Endothelial cell of umbilical vein (primary cell): ENCODE results near the gene MSRB2. TPM values are rescaled to one million over a fixed set of nuclear protein-coding genes. Genes with fewer than 3 reads are reported as not detected.

Source experiments
- BruUV-seq: library from RNA; stranded (reverse); fragments of 400-500 nt; replicated peaks from 2 replicates; lab custom pipeline; 2021; lab: Mats Ljungman, UMichigan
- CTCF ChIA-PET: fragments of 300-600, 350-600 bp; sonication (Branson Sonifier 250); formaldehyde crosslinking; loops from one replicate; lab custom pipeline; 2021; ENCODE audit warnings: antibody characterized with exemption, inconsistent platforms; lab: Charles Lee
- POLR2A ChIA-PET: fragments of 300-600, 350-600 bp; sonication (Branson Sonifier 250); formaldehyde crosslinking; loops from one replicate; lab custom pipeline; 2021; ENCODE audit warnings: antibody characterized with exemption, inconsistent platforms; lab: Charles Lee
- DNase-seq: peaks from one replicate; pipeline ENCODE4 v3.0.0-alpha.2; 2011; ENCODE audit warnings: low read depth, low spot score
- FAIRE-seq: peaks from 2 replicates; lab custom pipeline; 2011; peaks lifted over from hg19 to GRCh38; lab: Jason Lieb, UNC
- H2AFZ ChIP-seq: 2 replicates; pipeline ENCODE4 v1.6.0; 2012; ENCODE audit warnings: low read depth, low read length, control low read depth, inconsistent platforms
- H3K27ac ChIP-seq: 2 replicates; pipeline ENCODE4 v1.5.1; 2011; ENCODE audit warnings: low read depth, mild to moderate bottlenecking, control low read depth, low read length, moderate library complexity; ENCODE audit not compliant: insufficient read depth
- H3K27me3 ChIP-seq, 2 experiments: 2 replicates each; pipeline versions ENCODE4 v1.6.0 to v1.6.1; 2011; ENCODE audit warnings: low read length in 2 of 2, mixed read lengths in 1 of 2; ENCODE audit not compliant: control insufficient read depth in 2 of 2, insufficient read depth in 2 of 2
- H3K36me3 ChIP-seq, 2 experiments: 2 replicates in 1 of 2; 3 replicates in 1 of 2; pipeline ENCODE4 v1.5.1; 2011; ENCODE audit warnings: low read length in 2 of 2, mild to moderate bottlenecking in 1 of 2, moderate library complexity in 1 of 2; ENCODE audit not compliant: control insufficient read depth in 2 of 2, insufficient read depth in 2 of 2; ENCODE audit errors: extremely low read depth in 1 of 2
- H3K4me1 ChIP-seq: 3 replicates; pipeline ENCODE4 v1.5.1; 2011; ENCODE audit warnings: mild to moderate bottlenecking, low read length; ENCODE audit not compliant: control insufficient read depth, insufficient read depth; ENCODE audit errors: extremely low read depth
- H3K4me2 ChIP-seq: 2 replicates; pipeline ENCODE4 v1.6.1; 2011; ENCODE audit warnings: low read length, control low read depth, mixed read lengths; ENCODE audit not compliant: insufficient read depth
- H3K4me3 ChIP-seq, 3 experiments: fragments of 200-600 bp in 1 of 3; sonication (generic), shearing (Covaris generic) in 1 of 3; replicated peaks in 1 of 3; 2 replicates each; pipeline ENCODE4 v1.5.1; 2011 to 2016; ENCODE audit warnings: control low read depth in 3 of 3, low read length in 3 of 3, mild to moderate bottlenecking in 2 of 3, inconsistent platforms in 1 of 3, low read depth in 1 of 3, moderate library complexity in 1 of 3; ENCODE audit not compliant: insufficient read depth in 1 of 3
- H3K79me2 ChIP-seq: 2 replicates; pipeline ENCODE4 v1.6.0; 2012; ENCODE audit warnings: low read length, inconsistent platforms; ENCODE audit not compliant: control insufficient read depth, insufficient read depth
- H3K9ac ChIP-seq: replicated peaks from 2 replicates; pipeline ENCODE3; 2011; ENCODE audit warnings: low read length, control low read depth; ENCODE audit not compliant: insufficient read depth; ENCODE audit errors: extremely low read depth
- H3K9me1 ChIP-seq: replicated peaks from 3 replicates; pipeline ENCODE4 v1.6.0; 2011; ENCODE audit warnings: mild to moderate bottlenecking, low read length; ENCODE audit not compliant: control insufficient read depth, insufficient read depth; ENCODE audit errors: extremely low read depth
- H3K9me3 ChIP-seq: replicated peaks from 2 replicates; pipeline ENCODE4 v1.5.1; 2012; ENCODE audit warnings: low read length, inconsistent platforms; ENCODE audit not compliant: control insufficient read depth, insufficient read depth
- H4K20me1 ChIP-seq: replicated peaks from 2 replicates; pipeline ENCODE3; 2011; ENCODE audit warnings: mild to moderate bottlenecking, low read length; ENCODE audit not compliant: control insufficient read depth, insufficient read depth; ENCODE audit errors: extremely low read depth
- EZH2 ChIP-seq: IDR thresholded peaks from 2 replicates; pipeline ENCODE4 v1.6.1; 2012; ENCODE audit warnings: borderline replicate concordance, low read depth, mild to moderate bottlenecking, moderate library complexity, low read length, inconsistent platforms; ENCODE audit not compliant: severe bottlenecking
- FOS ChIP-seq: IDR thresholded peaks from 2 replicates; pipeline ENCODE4 v1.6.1; 2011; ENCODE audit warnings: mild to moderate bottlenecking, low read length, moderate library complexity, borderline replicate concordance; ENCODE audit not compliant: insufficient read depth
- POLR2A ChIP-seq: IDR thresholded peaks from 2 replicates; pipeline ENCODE4 v1.6.1; 2012; ENCODE audit warnings: low read depth, mild to moderate bottlenecking, control low read depth, low read length
- POLR2AphosphoS5 ChIP-seq: IDR thresholded peaks from 2 replicates; pipeline ENCODE4 v1.6.1; 2012; ENCODE audit warnings: low read depth, mild to moderate bottlenecking, control low read depth, low read length, moderate library complexity; ENCODE audit not compliant: insufficient read depth
- dilution Hi-C: fragments of 300-500 bp; cut with MboI; formaldehyde crosslinking; loops from one replicate; pipeline ENCODE4 v1.15.0; 2019; ENCODE audit warnings: low sequenced_read_pairs; ENCODE audit not compliant: extremely low pct_ligation_motif_present
- intact Hi-C: fragments of 100-400 bp; cut with micrococcal nuclease; formaldehyde crosslinking; loops from one replicate; pipeline ENCODE4 v1.10.0; 2022
- polyA plus RNA-seq, 4 experiments: library from polyadenylated mRNA; depleted of rRNA in 3 of 4; stranded (reverse) in 3 of 4; unstranded in 1 of 4; fragments of >200 nt; gene quantifications; 2 replicates each; pipeline versions ENCODE4 v1.2.1 to v1.2.3, GENCODE V29; 2011 to 2012; ENCODE audit warnings: missing spikeins in 1 of 4
- total RNA-seq: library from RNA; stranded (reverse); gene quantifications from 2 replicates; pipeline ENCODE4 v1.2.3, GENCODE V29; 2021
- TF ChIP-seq, protein P1 (sequence below), 2 donors: IDR thresholded peaks; 1 replicate in 1 of 2; 2 replicates in 1 of 2; pipeline ENCODE4 v1.5.1; 2011; ENCODE audit warnings: low read length in 2 of 2, mild to moderate bottlenecking in 2 of 2, moderate library complexity in 2 of 2, control low read depth in 1 of 2, inconsistent platforms in 1 of 2, low read depth in 1 of 2; ENCODE audit not compliant: insufficient read depth in 1 of 2; ENCODE audit errors: extremely low read depth in 1 of 2

Gene MSRB2
- total and polyA plus RNA-seq, 2 donors (not counting 3 experiments of a cell fraction or from before 2014, with no cell fraction given) = 16.2 to 20.6 TPM

DNA sequence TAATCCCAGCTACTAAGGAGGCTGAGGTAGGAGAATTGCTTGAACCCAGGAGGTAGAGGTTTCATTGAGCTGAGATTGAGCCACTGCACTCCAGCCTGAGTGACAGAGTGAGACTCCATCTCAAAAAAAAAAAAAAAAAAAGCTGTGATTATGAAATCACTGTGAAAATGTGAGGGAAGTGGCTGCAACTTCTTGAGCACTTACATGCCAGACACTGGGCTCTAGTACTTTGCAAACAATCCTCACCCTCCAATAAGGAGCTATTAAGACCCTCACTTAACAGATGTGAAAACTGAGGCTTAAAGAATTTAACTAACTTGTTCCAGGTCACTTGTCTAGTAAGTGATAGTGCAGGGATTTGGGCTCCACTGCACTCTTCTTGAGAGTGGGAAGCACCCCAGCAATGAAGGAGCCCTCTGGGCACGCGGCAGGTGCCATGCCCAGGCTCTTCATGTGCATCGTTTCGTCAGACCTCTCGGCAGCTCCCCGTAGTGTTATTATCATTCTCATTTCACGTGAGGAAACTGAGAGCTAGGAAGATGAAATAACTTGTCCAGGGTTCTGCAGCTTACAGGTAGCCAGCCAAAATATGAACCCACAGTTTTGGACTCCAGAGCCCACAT lies 19.0 kb downstream of the MSRB2 start:
- Histone ChIP-seq H3K9me3 (no peaks in the 10 kb centered on the region), H3K79me2 (no peaks in the 10 kb centered on the region), H3K9me1 (no peaks in the 10 kb centered on the region), H3K36me3 (peaks cover 0 to 6% of the 10 kb centered on the region in 2 experiments), H4K20me1 (no peaks in the 10 kb centered on the region), H3K4me1 (no peaks in the 10 kb centered on the region), H3K9ac (no peak overlapping the region), H2AFZ (no peak overlapping the region), H3K4me2 (no peak overlapping the region), H3K27ac (no peak overlapping the region), H3K27me3 (no peaks in the 10 kb centered on the region), H3K4me3 (no peak overlapping the region)
- dilution Hi-C loops (no loop called here), intact Hi-C loops (no loop called here)
- DNase-seq (no peak), FAIRE-seq (no peak)
- BruUV-seq = no TSS peak
- POLR2A ChIA-PET = no interaction called here
- CTCF ChIA-PET = no interaction called here
- TF ChIP-seq EZH2 = no peak
- TF ChIP-seq, protein P1, sequence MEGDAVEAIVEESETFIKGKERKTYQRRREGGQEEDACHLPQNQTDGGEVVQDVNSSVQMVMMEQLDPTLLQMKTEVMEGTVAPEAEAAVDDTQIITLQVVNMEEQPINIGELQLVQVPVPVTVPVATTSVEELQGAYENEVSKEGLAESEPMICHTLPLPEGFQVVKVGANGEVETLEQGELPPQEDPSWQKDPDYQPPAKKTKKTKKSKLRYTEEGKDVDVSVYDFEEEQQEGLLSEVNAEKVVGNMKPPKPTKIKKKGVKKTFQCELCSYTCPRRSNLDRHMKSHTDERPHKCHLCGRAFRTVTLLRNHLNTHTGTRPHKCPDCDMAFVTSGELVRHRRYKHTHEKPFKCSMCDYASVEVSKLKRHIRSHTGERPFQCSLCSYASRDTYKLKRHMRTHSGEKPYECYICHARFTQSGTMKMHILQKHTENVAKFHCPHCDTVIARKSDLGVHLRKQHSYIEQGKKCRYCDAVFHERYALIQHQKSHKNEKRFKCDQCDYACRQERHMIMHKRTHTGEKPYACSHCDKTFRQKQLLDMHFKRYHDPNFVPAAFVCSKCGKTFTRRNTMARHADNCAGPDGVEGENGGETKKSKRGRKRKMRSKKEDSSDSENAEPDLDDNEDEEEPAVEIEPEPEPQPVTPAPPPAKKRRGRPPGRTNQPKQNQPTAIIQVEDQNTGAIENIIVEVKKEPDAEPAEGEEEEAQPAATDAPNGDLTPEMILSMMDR (IDR thresholded peaks at IDR 0.05; ENCODE audit: extremely low read depth in 1 of 2, insufficient read depth in 1 of 2, low read depth in 1 of 2, low read length in 2 of 2) = no peak
- no peak for TF ChIP-seq POLR2A
- no peak for TF ChIP-seq FOS
- TF ChIP-seq POLR2AphosphoS5 = no peak
